NCI-H510A (cell line): Measurements from ENCODE around the gene GGT5.
"Not testable (repeated sequence)": the region's sequence is repeated elsewhere in the genome, so short reads cannot be mapped to it uniquely, and the experiment has no call there.

ENCODE experiments used
- DNase-seq: peaks from one replicate; lab custom pipeline; 2025; lab: John Stamatoyannopoulos, UW

Gene GGT5

DNA sequence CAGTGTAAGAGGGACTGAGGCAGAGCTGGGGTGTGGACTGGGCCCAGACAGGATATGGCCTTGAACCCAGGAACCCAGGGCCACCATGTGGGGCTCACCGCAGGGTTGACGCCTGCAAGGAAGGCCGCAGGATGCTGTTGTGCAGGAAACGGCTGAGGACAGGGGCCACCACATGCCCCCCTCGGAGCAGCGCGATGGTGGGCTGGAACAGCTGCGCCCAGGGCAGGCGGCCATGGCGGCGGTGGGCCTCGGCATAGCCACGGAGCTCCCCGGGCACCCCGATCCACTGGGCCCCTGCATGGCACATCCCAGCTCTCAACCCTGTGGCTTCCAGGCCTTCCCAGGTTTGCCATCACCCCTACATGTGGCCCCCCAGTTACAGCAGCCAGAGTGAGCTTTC, 12.2 kb downstream of the GGT5 start:
- DNase-seq: no peak

DNA sequence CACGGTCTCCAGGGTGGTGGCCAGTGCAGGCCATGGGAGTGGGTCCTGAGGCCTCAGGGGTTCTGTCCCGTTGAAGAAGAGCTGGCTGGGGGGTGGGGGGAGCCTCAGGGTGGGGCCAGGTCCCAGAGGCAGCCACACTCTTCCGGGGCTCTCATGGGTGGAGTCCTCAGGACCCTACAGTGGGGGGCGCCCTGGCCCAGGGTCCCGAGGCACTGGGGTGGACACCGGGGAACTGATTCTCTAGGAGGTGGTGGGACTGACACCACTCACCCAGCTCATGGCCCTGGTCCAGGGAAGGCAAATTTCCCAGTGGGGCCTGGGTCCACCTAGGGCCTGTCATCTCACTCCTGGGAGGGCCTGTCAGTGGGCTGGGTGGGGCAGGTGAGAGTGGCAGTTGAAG, 12.8 kb downstream of the GGT5 start:
- no peak for DNase-seq

DNA sequence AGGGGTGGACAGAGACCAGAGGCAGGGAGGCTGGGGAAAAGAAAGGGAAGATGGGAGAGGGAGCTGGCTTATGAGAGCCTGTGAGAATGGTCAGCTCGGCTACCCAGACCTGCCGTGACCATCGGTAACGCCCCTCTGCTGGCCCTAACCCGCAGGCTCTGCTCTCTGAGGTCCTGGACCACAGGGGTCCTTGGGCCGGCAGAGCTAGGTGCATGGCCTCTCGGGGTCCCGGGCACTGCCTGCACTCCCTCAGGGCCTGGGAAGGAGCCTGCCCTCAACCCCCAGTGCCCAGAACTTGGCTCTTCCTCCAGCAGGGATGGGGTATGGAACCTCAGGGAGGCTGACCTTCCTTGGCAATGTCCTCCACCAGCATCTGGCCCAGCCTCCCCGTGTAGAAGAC, 13.2 kb downstream of the GGT5 start:
- DNase-seq: no peak

DNA sequence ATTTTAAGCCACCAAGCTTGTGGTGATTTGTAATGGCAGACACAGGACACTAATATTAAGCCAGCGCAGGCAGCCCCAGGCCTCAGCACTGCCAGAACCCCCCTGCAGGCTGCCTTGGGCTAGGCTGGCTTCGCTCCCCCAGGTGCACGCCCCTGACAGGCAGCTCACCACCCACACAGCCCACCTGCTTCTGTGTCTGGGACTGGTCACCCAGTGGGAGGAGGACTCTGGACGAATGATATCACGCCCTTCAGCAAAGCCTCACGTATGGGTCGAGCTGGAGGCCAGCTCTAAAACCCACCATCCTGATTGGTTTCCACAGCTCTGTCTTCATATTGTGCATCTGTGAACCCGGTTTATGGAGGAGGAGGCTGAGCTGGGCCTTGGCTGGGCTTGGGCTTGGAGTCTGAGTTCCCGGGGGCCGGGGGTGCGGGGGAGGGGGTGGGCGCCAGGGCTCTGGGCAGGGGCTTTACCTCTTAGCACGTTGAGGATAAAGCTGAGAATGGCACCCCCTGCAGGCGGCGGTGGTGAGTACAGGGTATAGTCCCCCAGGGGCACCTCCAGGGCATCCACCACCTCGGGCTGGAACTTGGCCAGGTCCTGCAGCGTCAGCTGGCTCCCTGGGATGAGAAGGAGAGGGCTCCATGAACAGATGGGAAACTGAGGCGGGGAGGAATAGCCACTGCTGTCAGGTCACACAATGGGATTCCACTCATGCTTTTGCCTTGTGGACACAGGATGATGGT, 13.8 kb downstream of the GGT5 start:
- DNase-seq: no peak

DNA sequence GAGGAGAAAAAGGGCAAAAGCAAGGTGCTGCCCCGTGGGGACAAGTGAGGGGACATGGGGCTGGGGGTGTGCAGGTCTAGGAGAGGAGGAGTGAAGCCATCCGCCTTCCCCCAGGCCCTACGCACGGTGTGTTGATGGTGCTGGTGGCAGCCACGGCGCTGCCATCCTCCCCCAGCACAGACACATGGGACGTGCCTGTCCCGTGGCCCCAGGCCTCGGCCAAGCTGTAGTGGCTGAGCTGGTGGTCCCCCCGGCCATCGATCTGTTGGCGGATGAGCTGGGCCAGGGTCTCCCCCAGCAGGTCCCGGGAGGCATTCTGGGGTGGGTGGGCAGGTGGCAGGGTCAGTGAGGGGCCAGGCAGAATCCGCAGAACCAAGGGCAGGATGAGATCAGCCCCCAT, 18.9 kb downstream of the GGT5 start:
- no peak for DNase-seq

DNA sequence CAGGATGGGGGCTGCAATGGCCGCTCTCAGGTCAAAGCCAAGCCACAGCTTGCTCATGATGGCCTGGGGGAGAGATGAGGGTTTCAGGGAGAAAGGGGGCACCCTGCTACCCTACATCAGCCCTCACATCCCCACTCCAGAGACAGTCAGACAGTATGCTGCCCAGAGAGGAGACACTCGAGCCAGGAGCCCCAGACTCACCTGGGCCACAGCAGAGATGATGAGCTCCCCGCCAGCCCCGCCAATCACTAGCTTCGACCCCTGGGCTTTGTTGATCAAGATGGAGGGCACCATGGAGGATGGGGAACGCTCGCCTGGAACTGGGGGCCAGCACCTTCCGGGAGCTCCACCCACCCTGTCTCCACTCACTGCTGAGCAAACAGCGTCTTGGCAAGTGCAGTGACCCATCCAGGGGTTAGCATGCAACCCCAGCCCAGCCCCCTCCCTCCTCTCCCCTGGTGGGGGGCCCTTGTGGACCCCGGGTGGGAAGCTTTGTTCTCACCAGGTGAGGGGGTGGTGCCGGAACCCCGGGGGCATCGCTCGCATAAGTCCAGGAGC, 19.8 kb downstream of the GGT5 start:
- DNase-seq: no peak

DNA sequence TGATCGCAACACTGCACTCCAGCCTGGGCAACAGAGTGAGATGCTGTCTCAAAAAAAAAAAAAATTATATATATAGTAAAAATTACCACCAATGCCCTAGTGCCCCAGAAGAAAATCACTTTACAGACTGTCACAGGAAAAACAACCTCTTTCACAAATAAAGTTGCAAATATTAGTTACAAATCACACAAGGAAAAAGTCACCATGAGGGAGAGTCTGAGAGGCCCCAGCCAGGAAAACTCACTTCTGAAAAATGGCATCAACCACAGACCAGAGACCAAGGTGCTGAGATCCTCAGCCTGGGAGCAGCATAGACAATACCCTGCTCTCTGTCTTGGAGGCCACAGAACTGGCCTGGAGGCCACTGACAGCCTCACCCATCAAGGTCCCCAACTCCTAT, 20.4 kb downstream of the GGT5 start:
- no peak for DNase-seq

DNA sequence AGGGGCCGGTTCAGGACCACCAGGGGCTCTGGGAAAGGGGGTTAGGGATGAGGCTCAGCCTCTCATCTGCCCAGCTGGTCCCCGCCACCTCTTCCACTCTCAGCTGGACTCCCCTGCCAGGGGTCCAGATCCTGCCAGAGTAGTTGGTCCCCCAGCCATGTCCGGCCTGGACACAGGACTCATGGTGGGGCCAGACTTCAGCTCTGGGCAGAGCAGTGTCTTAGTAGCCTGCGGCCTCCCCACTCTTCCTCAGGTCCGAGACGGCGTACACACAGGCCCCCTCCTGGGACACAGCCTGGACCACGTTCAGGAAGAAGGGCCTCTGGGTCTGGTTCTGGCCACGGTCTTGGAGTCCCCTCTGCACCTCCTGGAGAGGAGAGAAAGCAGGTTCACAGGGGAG, 25.1 kb downstream of the GGT5 start:
- no peak for DNase-seq

DNA sequence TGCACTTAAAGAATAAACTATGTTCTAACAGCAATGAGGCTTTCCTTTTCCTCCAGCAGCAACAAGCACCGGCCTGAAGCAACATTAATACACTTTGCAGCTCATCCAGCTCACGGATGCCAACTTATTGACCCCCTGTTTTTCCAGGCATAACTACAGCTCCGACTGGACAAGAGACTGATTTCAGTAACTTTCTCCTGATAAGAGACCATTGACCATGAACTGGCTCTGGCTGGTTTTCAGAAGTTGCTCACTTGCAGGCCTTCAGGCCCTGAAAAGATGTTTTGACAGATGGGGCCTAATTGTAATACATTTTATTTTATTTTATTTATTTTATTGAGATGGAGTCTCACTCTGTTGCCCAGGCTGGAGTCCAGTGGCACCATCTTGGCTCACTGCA, 27.5 kb downstream of the GGT5 start:
- no peak for DNase-seq

DNA sequence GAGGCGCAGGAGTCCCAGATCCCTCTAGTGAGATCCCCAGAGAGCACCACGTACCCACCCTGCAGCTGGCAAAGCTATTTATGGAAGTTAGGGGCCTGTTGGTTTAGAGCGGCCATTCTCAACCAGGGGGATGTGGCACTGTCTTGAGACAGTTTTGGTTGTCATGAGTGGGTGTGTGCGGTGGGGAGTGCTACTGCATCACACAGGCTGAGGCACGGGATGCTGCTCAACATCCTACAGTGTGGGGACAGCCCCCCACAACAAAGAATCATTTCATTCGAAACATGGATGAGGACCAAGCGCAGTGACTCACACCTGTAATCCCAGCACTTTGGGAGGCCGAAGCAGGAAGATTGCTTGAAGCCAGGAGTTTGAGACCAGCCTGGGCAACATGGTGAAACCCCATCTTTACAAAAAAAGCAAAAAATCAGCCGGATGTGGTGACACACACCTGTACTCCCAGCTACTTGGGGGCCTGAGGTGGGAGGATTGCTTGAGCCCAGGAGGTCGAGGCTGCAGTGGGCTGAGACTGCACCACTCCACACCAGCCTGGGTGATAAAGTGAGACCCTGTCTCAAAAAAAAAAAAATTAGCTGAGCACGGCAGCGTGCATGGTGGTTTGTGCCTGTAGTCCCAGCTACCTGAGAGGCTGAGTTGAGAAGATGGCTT, 28.2 kb downstream of the GGT5 start:
- no peak for DNase-seq

DNA sequence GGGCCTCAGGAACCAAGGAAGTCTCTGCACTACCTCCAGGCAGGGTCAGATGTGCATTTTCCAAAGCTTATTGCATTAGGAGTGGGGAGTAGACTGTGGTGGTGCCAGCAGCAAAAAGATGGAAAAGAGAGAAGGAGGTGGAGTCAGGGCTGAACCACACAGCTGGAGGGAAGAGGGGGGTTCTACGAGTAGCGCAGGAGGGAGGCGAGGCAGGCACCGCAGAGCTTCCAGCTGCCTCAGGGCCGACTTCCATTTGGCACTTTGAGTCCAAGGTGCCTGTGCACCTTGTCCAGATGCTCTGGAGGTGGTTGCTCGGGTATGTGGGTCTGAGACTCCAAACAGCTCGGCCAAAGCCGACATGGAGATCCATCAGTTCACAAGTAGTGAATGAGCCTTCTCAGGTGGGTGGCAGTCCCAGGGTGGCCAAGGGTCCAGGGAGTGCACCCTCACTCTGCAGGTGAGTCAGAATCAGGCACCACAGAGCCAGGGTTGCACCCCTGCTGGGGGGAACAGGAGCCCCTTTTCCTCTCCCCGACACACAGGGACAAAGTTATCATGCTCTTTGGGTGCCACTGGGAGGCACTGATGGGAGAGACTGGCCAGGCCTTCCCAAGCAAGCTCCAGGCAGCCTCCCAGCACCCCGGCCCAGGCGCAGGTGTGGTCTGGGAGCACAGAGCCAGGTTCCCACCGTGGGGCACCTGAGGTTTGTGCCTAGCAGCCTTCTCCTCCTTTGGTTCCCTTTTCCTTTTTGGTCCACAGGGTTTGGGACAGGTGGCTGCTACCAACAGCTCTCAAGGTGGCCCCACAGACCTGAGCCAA, 30.2 kb downstream of the GGT5 start:
- no peak for DNase-seq

DNA sequence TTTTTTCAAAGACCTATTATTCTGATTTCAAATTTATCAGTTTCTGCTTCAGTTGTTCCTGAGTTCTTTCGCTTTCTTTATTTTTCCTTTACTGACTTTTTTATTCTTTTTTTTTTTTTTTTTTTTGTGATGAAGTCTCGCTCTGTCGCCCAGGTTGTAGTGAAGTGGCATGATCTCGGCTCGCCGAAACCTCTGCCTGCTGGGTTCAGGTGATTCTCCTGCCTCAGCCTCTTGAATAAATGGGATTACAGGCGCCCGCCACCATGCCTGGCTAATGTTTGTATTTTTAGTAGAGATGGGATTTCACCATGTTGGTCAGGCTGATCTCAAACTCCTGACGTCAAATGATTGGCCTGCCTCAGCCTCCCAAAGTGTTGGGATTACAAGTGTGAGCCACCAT, 31.8 kb downstream of the GGT5 start:
- DNase-seq: not testable (repeated sequence)

DNA sequence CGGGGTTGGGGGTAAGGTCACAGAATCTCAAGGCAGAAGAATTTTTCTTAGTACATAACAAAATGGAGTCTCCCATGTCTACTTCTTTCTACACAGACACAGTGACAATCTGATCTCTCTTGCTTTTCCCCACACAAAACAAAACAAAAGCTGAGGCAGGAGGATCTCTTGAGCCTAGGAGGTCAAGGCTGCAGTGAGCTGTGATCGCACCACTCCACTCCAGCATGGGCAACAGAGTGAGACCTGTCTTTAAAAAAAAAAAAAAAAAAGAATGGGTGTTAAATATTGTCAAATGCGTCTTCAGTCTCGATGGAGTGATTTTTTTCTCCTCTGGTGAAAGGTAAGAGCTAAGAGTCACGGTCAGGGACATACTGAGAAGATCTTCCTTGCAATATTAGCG, 33.2 kb downstream of the GGT5 start:
- DNase-seq: not testable (repeated sequence)

DNA sequence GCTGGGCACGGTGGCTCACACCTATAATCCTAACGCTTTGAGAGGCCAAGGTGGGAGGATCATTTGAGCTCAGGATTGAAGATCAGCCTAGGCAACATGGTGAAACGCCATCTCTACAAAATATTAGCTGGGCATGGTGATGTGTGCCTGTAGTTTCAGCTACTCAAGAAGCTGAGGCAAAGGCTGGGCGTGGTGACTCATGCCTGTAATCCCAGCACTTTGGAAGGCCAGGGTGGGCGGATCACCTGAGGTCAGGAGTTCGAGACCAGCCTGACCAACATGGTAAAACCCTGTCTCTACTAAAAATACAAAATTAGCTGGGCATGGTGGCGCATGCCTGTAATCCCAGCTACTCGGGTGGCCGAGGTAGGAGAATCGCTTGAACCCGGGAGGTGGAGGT, 34.5 kb downstream of the GGT5 start:
- DNase-seq: not testable (repeated sequence)

DNA sequence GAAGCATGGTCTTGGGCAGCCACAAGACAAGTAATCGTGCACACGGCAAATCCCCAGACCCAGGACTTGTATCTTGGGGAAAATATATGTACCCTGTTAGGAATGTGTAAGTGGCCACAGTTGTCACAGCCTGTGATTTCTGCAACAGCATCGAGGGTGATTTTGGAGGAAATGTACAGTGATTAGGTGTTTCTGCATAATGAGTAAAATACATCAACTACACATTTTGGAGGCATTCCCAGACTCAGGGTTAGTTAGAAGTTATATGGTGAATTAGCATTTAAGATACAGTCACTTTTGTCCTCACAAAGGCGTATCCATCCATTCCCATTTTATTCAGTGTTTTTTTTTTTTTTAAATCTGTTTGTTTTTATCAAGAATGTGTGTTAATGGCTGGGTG, 35.2 kb downstream of the GGT5 start:
- DNase-seq: no peak

DNA sequence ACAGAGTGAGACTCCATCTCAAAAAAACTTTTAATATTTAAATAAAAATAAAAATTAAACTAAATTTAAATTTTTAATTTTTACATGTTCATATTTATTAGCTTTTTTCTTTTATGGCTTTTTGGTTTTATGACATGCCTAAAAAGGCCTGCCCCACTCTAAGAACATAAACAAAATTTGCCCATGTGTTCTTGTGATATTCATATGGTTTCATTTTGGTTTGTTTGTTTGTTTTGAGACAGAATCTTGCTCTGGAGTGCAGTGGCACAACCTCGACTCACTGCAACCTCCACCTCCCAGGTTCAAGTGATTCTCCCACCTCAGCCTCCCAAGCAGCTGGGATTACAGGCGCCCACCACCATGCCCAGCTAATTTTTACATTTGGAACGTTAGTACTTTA, 35.9 kb downstream of the GGT5 start:
- DNase-seq: no peak

DNA sequence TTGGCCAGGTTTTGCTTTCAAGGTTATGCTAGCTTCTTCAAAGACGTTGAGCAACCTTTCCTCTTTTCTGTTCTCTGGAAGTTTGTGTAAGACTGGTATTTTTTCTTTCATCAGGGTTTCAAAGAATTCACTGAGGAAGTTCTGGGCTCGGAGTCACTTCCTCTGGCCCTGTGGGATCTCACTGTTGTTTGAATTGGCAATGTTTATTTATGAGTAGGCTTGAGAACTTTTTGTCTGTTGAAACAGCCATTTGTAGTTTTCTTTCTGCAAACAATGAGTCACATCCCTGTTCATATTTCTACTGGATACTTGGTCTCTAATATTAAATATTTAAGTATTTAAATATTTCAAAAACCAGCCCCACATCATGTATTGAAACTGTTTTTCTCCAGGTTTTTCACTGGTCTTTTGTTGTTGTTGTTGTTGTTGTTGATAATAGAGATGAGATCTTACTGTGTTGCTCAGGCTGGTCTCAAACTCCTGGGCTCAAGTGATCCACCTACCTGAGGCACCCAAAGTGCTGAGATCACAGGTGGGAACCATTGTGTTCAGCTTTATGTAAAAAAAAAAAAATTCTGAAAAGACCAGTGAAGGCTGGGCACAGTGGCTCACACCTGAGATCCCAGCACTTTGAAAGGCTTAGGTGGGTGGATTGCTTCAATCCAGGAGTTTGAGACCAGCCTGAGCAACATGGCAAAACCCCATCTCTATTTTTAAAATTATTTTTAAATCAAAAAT, 36.7 kb downstream of the GGT5 start:
- DNase-seq: no peak

DNA sequence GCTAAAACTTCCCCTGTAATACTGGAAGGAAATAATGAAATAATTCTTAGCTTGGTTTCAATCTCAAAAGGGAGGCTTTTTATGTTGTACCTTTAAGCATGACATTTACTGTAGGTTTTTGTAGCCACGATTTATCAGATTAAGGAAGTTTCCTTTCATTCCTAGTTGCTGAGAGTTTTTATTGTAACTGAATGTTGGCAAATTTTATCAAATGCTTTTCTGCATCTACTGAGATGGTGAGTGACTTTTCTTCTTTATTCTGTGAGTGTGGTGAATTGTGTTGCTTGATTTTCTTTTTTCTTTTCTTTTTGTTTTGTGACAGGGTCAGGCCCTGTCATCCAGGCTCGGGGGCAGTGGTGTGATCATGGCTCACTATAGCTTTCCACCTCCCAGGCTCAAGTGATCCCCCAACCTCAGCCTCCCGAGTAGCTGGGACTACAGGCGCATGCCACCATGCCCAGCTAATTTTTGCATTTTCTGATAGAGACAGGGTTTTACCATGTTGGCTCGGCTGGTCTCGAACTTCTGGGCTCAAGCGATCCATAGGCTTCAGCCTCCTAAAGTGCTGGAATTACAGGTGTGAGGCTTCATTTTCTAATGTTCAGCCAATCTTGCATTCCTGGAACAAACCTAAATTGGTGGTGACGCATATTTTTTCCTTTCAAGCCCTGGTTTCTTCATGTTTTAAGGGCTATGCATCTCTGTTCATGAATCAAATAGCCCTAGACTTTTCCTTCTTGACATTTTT, 37.4 kb downstream of the GGT5 start:
- DNase-seq: no peak

DNA sequence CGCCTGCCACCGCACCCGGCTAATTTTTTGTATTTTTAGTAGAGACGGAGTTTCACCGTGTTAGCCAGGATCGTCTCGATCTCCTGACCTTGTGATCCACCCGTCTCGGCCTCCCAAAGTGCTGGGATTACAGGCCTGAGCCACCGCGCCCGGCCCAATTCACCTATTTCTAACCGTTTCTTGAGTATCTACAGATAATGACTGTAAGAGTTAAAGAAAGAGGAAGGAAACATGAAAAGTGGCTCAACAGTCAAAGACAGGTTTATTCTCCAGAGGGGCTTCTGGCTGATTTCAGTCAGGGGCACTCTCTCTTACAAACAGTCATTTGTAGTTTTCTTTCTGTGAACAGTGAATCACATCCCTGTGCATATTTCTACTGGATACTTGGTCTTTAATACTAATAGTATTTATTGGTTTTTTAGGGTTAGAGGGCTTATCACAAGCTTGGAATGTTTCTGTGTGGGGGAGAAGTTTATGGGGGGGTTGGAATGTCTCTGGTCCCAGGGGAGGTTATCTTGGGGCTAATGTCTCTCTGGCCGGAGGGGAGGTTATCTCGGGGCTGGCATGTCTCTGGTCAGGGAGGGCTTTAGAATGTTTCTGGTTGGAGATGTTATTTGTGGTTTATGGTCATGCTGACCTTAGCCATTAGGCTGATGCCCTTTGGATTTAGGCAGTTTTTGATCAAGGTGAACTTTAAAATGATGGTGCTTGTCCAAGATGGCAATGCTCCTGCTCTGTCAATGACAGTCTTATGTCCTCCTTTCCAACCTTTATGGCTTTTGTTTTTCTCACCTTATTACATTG, 38.2 kb downstream of the GGT5 start:
- not testable (repeated sequence) for DNase-seq

DNA sequence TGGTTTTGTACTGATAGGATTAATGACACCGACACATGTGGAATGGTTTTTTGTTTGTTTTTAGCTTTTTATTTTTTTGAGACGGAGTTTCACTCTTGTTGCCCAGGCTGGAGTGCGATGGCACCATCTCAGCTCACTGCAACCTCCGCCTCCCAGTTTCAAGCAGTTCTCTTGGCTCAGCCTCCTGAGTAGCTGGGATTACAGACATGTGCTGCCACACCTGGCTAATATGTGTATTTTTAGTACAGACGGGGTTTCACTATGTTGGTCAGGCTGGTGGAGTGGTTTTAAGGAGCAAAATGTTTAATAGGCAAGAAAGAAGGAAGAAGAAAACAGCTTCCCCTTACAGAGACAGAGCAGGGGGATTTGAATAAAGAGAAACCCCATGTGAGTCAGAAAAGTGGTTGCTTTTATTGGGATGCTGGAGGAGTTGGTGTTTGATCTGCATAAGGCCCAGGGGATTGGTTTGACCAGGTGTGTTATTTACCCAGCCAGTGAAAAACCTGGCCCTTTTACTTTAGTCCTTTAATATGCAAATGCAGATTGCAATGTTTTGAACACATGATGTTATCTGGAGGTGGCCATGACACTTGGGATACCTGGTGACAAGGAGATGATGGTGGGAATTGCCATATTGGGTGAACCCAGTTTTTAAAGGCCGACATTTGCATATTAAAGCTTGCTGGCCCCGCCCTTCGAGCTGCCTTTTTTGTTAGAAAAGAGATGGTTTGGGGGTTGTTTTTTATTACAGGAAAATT, 39.3 kb downstream of the GGT5 start:
- DNase-seq: no peak
